GM23338 (cell line): ENCODE data around the gene OR5H14.
"Not testable (repeated sequence)": the region's sequence is repeated elsewhere in the genome, so short reads cannot be mapped to it uniquely, and the experiment has no call there.

Source experiments
- CREB1 ChIP-seq: fragments of 250-450 bp; sonication (Bioruptor Pico); IDR thresholded peaks from 2 replicates; pipeline ENCODE4 v1.5.0; 2020; ENCODE audit warnings: low read depth, mild to moderate bottlenecking, moderate library complexity
- CTCF ChIP-seq, 2 experiments: fragments of 200-600 bp in 1 of 2; sonication (generic) in 1 of 2; conservative IDR thresholded peaks; 2 replicates each; pipeline versions ENCODE4 v1.5.1 to v1.6.1; 2016 to 2017; ENCODE audit warnings: antibody characterized with exemption in 2 of 2, low read depth in 2 of 2, mild to moderate bottlenecking in 2 of 2, moderate library complexity in 1 of 2
- ETS1 ChIP-seq: IDR thresholded peaks from 2 replicates; pipeline ENCODE4 v1.6.1; 2016; ENCODE audit warnings: antibody characterized with exemption
- EZH2 ChIP-seq: fragments of 200-600 bp; sonication (generic); IDR thresholded peaks from one replicate; pipeline ENCODE4 v1.8.0; 2017; ENCODE audit warnings: antibody characterized with exemption, mild to moderate bottlenecking, low read depth; ENCODE audit not compliant: unreplicated experiment
- EZH2phosphoT487 ChIP-seq: fragments of 200-600 bp; sonication (generic); IDR thresholded peaks from one replicate; pipeline ENCODE4 v1.8.1; 2018; ENCODE audit warnings: antibody characterized with exemption; ENCODE audit not compliant: unreplicated experiment
- JUNB ChIP-seq: IDR thresholded peaks from one replicate; pipeline ENCODE4 v1.6.1; 2016; ENCODE audit warnings: antibody characterized with exemption; ENCODE audit not compliant: unreplicated experiment
- POLR2AphosphoS5 ChIP-seq: IDR thresholded peaks from 2 replicates; pipeline ENCODE4 v1.6.1; 2016; ENCODE audit warnings: antibody characterized with exemption, low read depth
- REST ChIP-seq: IDR thresholded peaks from one replicate; pipeline ENCODE4 v1.6.1; 2018; ENCODE audit warnings: antibody characterized with exemption; ENCODE audit not compliant: unreplicated experiment
- ZNF331 ChIP-seq: fragments of 250-450 bp; sonication (Bioruptor Pico); IDR thresholded peaks from 2 replicates; pipeline ENCODE4 v1.5.0; 2020; ENCODE audit warnings: low read depth, mild to moderate bottlenecking, moderate library complexity
- ZNF462 ChIP-seq: fragments of 250-450 bp; sonication (Bioruptor Pico); IDR thresholded peaks from 2 replicates; pipeline ENCODE4 v1.5.0; 2020; ENCODE audit warnings: mild to moderate bottlenecking, moderate library complexity

- not testable (repeated sequence) for TF ChIP-seq REST; CTCF (conservative IDR thresholded peaks at IDR 0.05; ENCODE audit: low read depth in 2 of 2); JUNB; POLR2AphosphoS5; EZH2phosphoT487; EZH2; CREB1 (CRISPR knock-in tag); ETS1; ZNF331; ZNF462 (CRISPR knock-in tag)
Measured at GRCh38 chr3:98137826-98138557, 9.3 kb upstream of the OR5H14 start.
